HCT116 (cell line): ENCODE data around the gene GALNT14.

Experiments
- JUND ChIP-seq: IDR thresholded peaks from 2 replicates; pipeline ENCODE4 v1.6.1; 2012
- TF ChIP-seq, protein P1 (sequence below): IDR thresholded peaks from 2 replicates; pipeline ENCODE4 v1.6.1; 2012

DNA sequence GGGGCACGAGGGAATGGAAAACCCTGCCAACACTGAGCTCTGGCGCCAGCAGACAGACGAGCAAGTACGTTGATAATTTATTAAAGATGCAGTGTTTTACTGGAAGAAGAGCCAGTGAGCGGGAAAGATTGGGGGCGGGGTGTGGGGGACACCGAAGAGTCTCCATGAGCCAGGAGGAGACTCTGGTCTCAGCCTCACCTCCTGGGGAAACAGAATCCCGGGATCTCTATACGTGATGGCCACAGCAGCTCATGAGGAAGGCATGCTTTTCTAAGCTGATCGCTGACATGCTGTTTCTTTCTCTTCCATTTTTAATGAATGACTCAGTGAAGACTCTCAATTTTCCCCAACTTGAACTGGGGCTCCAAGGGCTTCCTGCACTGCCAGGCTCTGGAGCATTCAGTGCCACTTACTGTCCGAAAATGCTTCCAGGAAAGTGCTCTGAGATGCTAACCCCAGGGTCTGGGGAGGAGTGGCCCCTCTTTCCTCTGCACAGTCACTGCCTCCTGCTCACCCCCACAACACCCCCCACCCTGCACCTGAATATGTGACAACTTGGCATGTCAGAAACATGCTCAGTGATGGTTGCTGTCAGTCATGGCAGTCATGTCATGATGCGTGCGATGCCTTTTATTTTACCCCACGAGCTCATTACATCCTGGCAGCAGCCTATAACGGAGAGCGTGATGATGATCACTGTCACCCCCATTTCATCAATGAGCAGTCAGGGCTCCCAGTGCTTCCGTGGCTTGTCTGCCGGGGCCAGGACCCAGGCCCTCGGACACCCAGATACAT is 166.8 kb downstream of the GALNT14 start:
- TF ChIP-seq JUND, result no peak
- TF ChIP-seq, protein P1, sequence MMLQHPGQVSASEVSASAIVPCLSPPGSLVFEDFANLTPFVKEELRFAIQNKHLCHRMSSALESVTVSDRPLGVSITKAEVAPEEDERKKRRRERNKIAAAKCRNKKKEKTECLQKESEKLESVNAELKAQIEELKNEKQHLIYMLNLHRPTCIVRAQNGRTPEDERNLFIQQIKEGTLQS, result no peak
